GM20000 (cell line): ENCODE results near the gene MLX.
"Not testable (repeated sequence)": the region's sequence is repeated elsewhere in the genome, so short reads cannot be mapped to it uniquely, and the experiment has no call there.

Source experiments
- DNase-seq: peaks from one replicate; pipeline ENCODE4 v3.0.0; 2012; ENCODE audit warnings: low spot score
- CTCF ChIP-seq: IDR thresholded peaks from 2 replicates; pipeline ENCODE4 v1.5.1; 2012; ENCODE audit warnings: mild to moderate bottlenecking, control low read depth; ENCODE audit errors: extremely low read depth, missing control alignments

Gene MLX

DNA sequence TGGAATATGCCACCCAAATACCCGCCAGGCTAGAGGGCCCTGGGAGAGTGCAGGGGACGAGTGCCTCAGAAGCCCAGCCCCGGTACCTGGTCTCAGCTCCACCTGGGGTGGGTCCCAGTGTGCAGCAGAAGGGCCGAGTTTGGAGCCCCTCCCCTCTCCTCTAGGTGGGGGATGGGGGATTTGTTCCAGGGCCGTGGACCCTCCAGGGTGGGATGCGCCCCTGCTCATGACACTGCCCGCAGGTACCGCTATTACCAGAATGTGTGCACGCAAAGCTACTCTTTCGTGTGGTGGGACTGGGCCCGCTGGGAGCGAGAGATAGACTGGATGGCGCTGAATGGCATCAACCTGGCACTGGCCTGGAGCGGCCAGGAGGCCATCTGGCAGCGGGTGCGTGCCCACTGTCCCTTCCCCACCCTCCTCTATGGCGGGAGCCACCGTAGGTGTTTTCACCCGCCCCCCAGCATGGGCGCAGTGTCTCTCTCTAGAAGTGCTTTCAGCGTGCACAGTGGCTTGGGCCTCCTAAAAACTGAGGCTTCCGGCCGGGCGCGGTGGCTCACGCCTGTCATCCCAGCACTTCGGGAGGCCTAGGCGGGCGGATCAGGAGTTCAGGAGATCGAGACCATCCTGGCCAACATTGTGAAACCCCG lies 29.6 kb upstream of the MLX start:
- TF ChIP-seq CTCF: no peak
- DNase-seq: no peak

- no peak for TF ChIP-seq CTCF
- no peak for DNase-seq
Measured at GRCh38 chr17:42537826-42538451, 29.0 kb upstream of the MLX start.

- DNase-seq: no peak
- no peak for TF ChIP-seq CTCF
Measured at GRCh38 chr17:42538482-42538881, 28.4 kb upstream of the MLX start.

DNA sequence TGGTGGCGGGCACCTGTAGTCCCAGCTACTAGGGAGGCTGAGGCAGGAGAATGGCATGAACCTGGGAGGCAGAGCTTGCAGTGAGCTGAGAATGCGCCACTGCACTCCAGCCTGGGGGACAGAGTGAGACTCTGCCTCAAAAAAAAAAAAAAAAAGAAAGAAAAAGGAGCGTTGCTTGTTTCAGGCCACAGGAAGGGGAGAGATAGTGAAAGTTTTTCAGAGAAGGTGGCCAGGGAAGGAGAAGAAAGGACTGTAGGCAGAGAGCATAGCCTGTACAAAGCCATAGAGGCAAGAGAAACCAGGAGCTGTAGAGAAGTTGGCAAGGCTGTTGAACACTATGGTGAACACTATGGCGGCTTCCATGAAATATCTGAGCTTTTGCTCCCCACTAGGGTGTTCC lies 26.3 kb upstream of the MLX start:
- DNase-seq: not testable (repeated sequence)

DNA sequence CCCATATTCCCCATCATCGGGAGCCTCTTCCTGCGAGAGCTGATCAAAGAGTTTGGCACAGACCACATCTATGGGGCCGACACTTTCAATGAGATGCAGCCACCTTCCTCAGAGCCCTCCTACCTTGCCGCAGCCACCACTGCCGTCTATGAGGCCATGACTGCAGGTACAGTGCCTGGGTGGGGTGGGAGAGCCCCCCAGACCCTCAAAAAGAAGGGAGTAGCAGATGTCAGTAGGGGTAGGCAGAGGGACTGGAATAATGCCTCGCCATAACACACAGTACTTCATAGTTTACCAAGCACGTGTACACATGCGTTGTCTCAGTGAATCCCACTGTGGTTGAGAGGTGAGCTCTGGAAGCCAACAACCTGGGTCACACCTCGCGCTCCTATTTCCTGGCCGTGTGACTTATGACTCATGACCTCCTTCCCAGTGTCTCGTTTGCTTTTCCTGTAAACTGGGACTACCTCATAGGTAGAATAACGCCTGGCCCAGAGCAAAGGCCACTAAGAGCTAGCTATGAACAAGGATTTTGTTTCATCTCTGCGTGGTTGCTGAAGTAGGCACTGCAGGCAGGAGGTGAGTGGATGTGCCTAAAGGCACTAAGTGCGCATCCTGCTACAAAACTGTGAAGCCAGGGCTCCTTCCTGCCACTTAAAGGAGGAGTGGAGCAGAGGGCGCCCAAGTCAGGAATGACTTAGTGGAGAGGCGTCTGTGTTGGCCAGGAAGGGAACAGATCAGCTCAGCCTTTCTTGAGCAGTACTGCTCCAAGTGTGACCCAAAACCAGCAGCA lies 25.7 kb upstream of the MLX start:
- DNase-seq: no peak

DNA sequence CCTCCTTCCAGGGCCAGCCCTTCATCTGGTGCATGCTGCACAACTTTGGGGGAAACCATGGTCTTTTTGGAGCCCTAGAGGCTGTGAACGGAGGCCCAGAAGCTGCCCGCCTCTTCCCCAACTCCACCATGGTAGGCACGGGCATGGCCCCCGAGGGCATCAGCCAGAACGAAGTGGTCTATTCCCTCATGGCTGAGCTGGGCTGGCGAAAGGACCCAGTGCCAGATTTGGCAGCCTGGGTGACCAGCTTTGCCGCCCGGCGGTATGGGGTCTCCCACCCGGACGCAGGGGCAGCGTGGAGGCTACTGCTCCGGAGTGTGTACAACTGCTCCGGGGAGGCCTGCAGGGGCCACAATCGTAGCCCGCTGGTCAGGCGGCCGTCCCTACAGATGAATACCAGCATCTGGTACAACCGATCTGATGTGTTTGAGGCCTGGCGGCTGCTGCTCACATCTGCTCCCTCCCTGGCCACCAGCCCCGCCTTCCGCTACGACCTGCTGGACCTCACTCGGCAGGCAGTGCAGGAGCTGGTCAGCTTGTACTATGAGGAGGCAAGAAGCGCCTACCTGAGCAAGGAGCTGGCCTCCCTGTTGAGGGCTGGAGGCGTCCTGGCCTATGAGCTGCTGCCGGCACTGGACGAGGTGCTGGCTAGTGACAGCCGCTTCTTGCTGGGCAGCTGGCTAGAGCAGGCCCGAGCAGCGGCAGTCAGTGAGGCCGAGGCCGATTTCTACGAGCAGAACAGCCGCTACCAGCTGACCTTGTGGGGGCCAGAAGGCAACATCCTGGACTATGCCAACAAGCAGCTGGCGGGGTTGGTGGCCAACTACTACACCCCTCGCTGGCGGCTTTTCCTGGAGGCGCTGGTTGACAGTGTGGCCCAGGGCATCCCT lies 23.5 kb upstream of the MLX start:
- TF ChIP-seq CTCF: no peak
- no peak for DNase-seq

More for the DNA sequence above, 25.7 kb upstream of the MLX start:
- no peak for TF ChIP-seq CTCF

GRCh38 chr17:42544874-42545283 lies 22.0 kb upstream of the MLX start:
- TF ChIP-seq CTCF: no peak
- DNase-seq: no peak

DNA sequence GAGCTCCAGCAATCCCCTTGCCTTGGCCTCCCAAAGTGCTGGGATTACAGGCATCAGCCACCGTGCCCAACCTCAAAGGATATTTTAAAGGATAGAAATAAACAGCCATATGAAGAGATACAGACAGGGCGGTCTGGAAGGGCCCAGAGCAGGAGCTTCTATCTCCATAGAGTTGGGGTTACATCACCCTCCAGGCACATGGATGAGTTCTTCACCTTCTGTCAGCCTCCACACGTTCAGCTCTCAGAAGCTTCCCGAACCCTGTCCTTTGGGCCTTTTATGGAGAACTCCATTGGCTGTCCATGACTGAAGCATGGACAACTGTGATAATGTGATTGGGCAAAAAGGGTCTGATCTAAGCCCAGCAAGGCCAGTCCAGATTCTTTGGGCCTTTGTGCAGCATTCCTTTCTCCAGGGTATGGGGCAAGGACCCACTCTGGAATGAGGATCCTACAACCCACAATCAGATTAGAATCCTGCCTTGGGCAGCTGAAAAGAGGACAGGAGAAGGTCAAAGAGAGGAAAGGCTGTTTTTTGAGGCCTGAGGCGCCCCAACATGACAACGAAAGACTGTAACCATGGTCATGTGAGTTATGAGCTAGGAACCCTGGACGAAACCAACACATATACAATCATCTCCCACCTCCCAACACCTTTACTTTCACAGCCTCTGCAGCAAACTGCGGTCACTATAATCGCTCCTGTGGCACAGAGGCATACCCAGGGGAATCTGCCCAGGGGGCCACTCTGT lies 21.0 kb upstream of the MLX start:
- DNase-seq: not testable (repeated sequence)
